H1 (cell line): ENCODE data around the gene PJA1. TPM values are rescaled to one million over a fixed set of nuclear protein-coding genes. Genes with fewer than 3 reads are reported as not detected.

Experiments used
- CTCF ChIA-PET: fragments of 300-600 bp; sonication (Branson Sonifier 250); formaldehyde crosslinking; loops from one replicate; lab custom pipeline; 2021; ENCODE audit not compliant: partially characterized antibody; lab: Charles Lee
- POLR2A ChIA-PET: fragments of 300-600 bp; sonication (Branson Sonifier 250); formaldehyde crosslinking; loops from one replicate; lab custom pipeline; 2021; ENCODE audit warnings: inconsistent platforms; ENCODE audit not compliant: partially characterized antibody; lab: Charles Lee
- DNase-seq, 2 experiments: peaks; one replicate each; pipeline versions ENCODE4 v3.0.0 to v3.0.0-alpha.2; 2010 to 2022; ENCODE audit warnings: low spot score in 2 of 2, low read depth in 1 of 2, mixed read lengths in 1 of 2
- FAIRE-seq: peaks from 2 replicates; lab custom pipeline; 2011; peaks lifted over from hg19 to GRCh38; lab: Jason Lieb, UNC
- H2AFZ ChIP-seq: 2 replicates; pipeline ENCODE4 v1.8.1; 2012; ENCODE audit warnings: low read length, inconsistent platforms
- H2AK5ac ChIP-seq: 2 replicates; pipeline ENCODE4 v1.6.1; 2013; ENCODE audit warnings: low read depth, low read length
- H2BK120ac ChIP-seq: replicated peaks from 2 replicates; pipeline ENCODE3; 2013; ENCODE audit warnings: low read depth, low read length, inconsistent platforms
- H2BK12ac ChIP-seq: 2 replicates; pipeline ENCODE4 v1.6.1; 2013; ENCODE audit warnings: low read depth, low read length
- H2BK15ac ChIP-seq: 2 replicates; pipeline ENCODE4 v1.6.1; 2013; ENCODE audit warnings: low read length
- H2BK20ac ChIP-seq: 2 replicates; pipeline ENCODE4 v1.6.1; 2013; ENCODE audit warnings: low read length
- H2BK5ac ChIP-seq: 2 replicates; pipeline ENCODE4 v1.6.1; 2013; ENCODE audit warnings: low read depth, low read length
- H3K14ac ChIP-seq: 2 replicates; pipeline ENCODE4 v1.6.1; 2013; ENCODE audit warnings: inconsistent platforms; ENCODE audit not compliant: insufficient read length
- H3K18ac ChIP-seq: 2 replicates; pipeline ENCODE4 v1.6.1; 2013; ENCODE audit warnings: low read length; ENCODE audit errors: extremely low read depth
- H3K23ac ChIP-seq: 2 replicates; pipeline ENCODE4 v1.6.1; 2013; ENCODE audit warnings: inconsistent platforms; ENCODE audit not compliant: insufficient read length
- H3K23me2 ChIP-seq: 2 replicates; pipeline ENCODE4 v1.6.1; 2013; ENCODE audit warnings: low read depth, low read length
- H3K27ac ChIP-seq: 2 replicates; pipeline ENCODE4 v1.6.1; 2011; ENCODE audit warnings: low read depth, low read length, inconsistent platforms
- H3K27me3 ChIP-seq, 4 experiments: replicated peaks in 1 of 4; 1 replicate in 1 of 4; 2 replicates in 3 of 4; pipeline versions ENCODE4 v1.6.1 to v1.8.1; 2011 to 2013; ENCODE audit warnings: low read length in 3 of 4, mild to moderate bottlenecking in 3 of 4, inconsistent platforms in 2 of 4, mixed read lengths in 2 of 4, moderate library complexity in 1 of 4; ENCODE audit not compliant: control insufficient read depth in 3 of 4, insufficient read depth in 3 of 4; ENCODE audit errors: extremely low read depth in 1 of 4
- H3K36me3 ChIP-seq, 4 experiments: 2 replicates each; pipeline versions ENCODE4 v1.6.1 to v1.8.1; 2011 to 2013; ENCODE audit warnings: mild to moderate bottlenecking in 4 of 4, low read length in 3 of 4, moderate library complexity in 2 of 4, control low read depth in 1 of 4, inconsistent platforms in 1 of 4; ENCODE audit not compliant: insufficient read depth in 4 of 4, control insufficient read depth in 2 of 4
- H3K4ac ChIP-seq: replicated peaks from 2 replicates; pipeline ENCODE3; 2013; ENCODE audit warnings: low read length, low read depth, mixed read lengths, inconsistent platforms; ENCODE audit not compliant: insufficient read length
- H3K4me1 ChIP-seq, 4 experiments: replicated peaks in 1 of 4; 1 replicate in 1 of 4; 2 replicates in 3 of 4; pipeline versions ENCODE4 v1.6.1 to v1.8.1; 2011 to 2013; ENCODE audit warnings: low read length in 3 of 4, inconsistent platforms in 2 of 4, mixed read lengths in 1 of 4; ENCODE audit not compliant: insufficient read depth in 4 of 4, control insufficient read depth in 3 of 4
- H3K4me2 ChIP-seq, 2 experiments: 2 replicates each; pipeline versions ENCODE4 v1.6.1 to v1.8.1; 2011 to 2013; ENCODE audit warnings: low read depth in 2 of 2, low read length in 2 of 2, control low read depth in 1 of 2, inconsistent platforms in 1 of 2, mild to moderate bottlenecking in 1 of 2; ENCODE audit not compliant: insufficient read depth in 1 of 2
- H3K4me3 ChIP-seq, 4 experiments: fragments of 200-600, 300-600 bp in 1 of 4; sonication (generic), shearing (Covaris generic), sonication (Bioruptor Twin) in 1 of 4; 2 replicates each; pipeline versions ENCODE4 v1.5.1 to v1.8.1; 2011 to 2016; ENCODE audit warnings: low read length in 4 of 4, low read depth in 3 of 4, control low read depth in 2 of 4, inconsistent platforms in 2 of 4, mild to moderate bottlenecking in 2 of 4, mixed read lengths in 1 of 4, moderate library complexity in 1 of 4; ENCODE audit not compliant: insufficient read depth in 2 of 4; ENCODE audit errors: extremely low read depth in 1 of 4
- H3K56ac ChIP-seq: replicated peaks from 2 replicates; pipeline ENCODE3; 2013; ENCODE audit warnings: low read depth, mild to moderate bottlenecking, mixed read lengths, low read length, inconsistent platforms; ENCODE audit not compliant: insufficient read length
- H3K79me1 ChIP-seq: 2 replicates; pipeline ENCODE4 v1.6.1; 2013; ENCODE audit warnings: low read depth, low read length, control low read depth
- H3K79me2 ChIP-seq, 2 experiments: 2 replicates each; pipeline versions ENCODE4 v1.6.1 to v1.8.1; 2012 to 2013; ENCODE audit warnings: low read length in 2 of 2, mild to moderate bottlenecking in 2 of 2, inconsistent platforms in 1 of 2; ENCODE audit not compliant: insufficient read depth in 2 of 2, control insufficient read depth in 1 of 2
- H3K9ac ChIP-seq, 4 experiments: replicated peaks in 1 of 4; 1 replicate in 1 of 4; 2 replicates in 3 of 4; pipeline versions ENCODE4 v1.6.1 to v1.8.1; 2011 to 2013; ENCODE audit warnings: low read depth in 3 of 4, low read length in 3 of 4, control low read depth in 2 of 4, mild to moderate bottlenecking in 2 of 4, moderate library complexity in 2 of 4, inconsistent platforms in 1 of 4; ENCODE audit errors: extremely low read depth in 1 of 4
- H3K9me3 ChIP-seq, 2 experiments: 2 replicates each; pipeline versions ENCODE4 v1.6.1 to v1.8.1; 2012 to 2013; ENCODE audit warnings: mild to moderate bottlenecking in 2 of 2, moderate library complexity in 2 of 2, control low read depth in 1 of 2, inconsistent platforms in 1 of 2, low read depth in 1 of 2, low read length in 1 of 2, mixed read lengths in 1 of 2; ENCODE audit not compliant: insufficient read depth in 2 of 2
- H4K20me1 ChIP-seq, 2 experiments: replicated peaks in 1 of 2; 2 replicates each; pipeline versions ENCODE3 to v1.8.1; 2011 to 2013; ENCODE audit warnings: inconsistent platforms in 2 of 2, low read length in 2 of 2, mild to moderate bottlenecking in 1 of 2; ENCODE audit not compliant: insufficient read depth in 2 of 2, control insufficient read depth in 1 of 2
- H4K5ac ChIP-seq: 2 replicates; pipeline ENCODE4 v1.6.1; 2013; ENCODE audit warnings: low read length, low read depth, mixed read lengths, inconsistent platforms; ENCODE audit not compliant: insufficient read length
- H4K8ac ChIP-seq: 2 replicates; pipeline ENCODE4 v1.8.0; 2013; ENCODE audit warnings: mild to moderate bottlenecking, moderate library complexity, low read length, inconsistent platforms; ENCODE audit not compliant: insufficient read depth; ENCODE audit errors: extremely low read depth
- H4K91ac ChIP-seq: replicated peaks from 2 replicates; pipeline ENCODE3; 2013; ENCODE audit warnings: low read length, mixed read lengths, inconsistent platforms; ENCODE audit not compliant: insufficient read length
- ASH2L ChIP-seq: fragments of 200-600, 300-600 bp; sonication (generic); IDR thresholded peaks from one replicate; pipeline ENCODE4 v1.7.1; 2017; ENCODE audit warnings: low read length
- BACH1 ChIP-seq: IDR thresholded peaks from 2 replicates; pipeline ENCODE4 v1.6.1; 2012; ENCODE audit warnings: low read length, improper control_type of control experiment
- WGBS, 2 experiments: shearing (Covaris generic) in 1 of 2; methylation state at CpG; one replicate each; pipeline versions ENCODE4 v1.1.6 to v1.1.7; 2013 to 2015; ENCODE audit warnings: low lambda C conversion rate in 2 of 2, mixed read lengths in 2 of 2, inconsistent platforms in 1 of 2, low coverage in 1 of 2, missing lambda C conversion rate in 1 of 2; ENCODE audit not compliant: insufficient replicate concordance in 2 of 2, insufficient coverage in 1 of 2, insufficient read length in 1 of 2; ENCODE audit errors: extremely low coverage in 1 of 2, missing lambda C conversion rate in 1 of 2; 5-methylcytosine and 5-hydroxymethylcytosine counted together
- polyA plus RNA-seq, 7 experiments: library from polyadenylated mRNA; depleted of rRNA in 3 of 7; stranded (reverse) in 5 of 7; unstranded in 2 of 7; fragments of >200 nt in 5 of 7; fragments of 200-250 nt in 2 of 7; gene quantifications; 1 replicate in 5 of 7; 2 replicates in 1 of 7; 4 replicates in 1 of 7; pipeline versions ENCODE4 v1.2.1 to v1.2.3, GENCODE V29; 2011 to 2013; ENCODE audit warnings: missing spikeins in 2 of 7, mixed read lengths in 2 of 7
- total RNA-seq: library from RNA; stranded (reverse); fragmentation: NEBNext Ultra II Directional; extraction: Animal tissue kit (Norgen Biotek cat#: 25700); gene quantifications from 2 replicates; pipeline ENCODE4 v1.2.1, GENCODE V29; 2021

PJA1 gene
- total and polyA plus RNA-seq, 2 of the 8 experiments (the other 6 are each of a cell fraction or from before 2014, with no cell fraction given), result 25.7 to 37.0 TPM

DNA sequence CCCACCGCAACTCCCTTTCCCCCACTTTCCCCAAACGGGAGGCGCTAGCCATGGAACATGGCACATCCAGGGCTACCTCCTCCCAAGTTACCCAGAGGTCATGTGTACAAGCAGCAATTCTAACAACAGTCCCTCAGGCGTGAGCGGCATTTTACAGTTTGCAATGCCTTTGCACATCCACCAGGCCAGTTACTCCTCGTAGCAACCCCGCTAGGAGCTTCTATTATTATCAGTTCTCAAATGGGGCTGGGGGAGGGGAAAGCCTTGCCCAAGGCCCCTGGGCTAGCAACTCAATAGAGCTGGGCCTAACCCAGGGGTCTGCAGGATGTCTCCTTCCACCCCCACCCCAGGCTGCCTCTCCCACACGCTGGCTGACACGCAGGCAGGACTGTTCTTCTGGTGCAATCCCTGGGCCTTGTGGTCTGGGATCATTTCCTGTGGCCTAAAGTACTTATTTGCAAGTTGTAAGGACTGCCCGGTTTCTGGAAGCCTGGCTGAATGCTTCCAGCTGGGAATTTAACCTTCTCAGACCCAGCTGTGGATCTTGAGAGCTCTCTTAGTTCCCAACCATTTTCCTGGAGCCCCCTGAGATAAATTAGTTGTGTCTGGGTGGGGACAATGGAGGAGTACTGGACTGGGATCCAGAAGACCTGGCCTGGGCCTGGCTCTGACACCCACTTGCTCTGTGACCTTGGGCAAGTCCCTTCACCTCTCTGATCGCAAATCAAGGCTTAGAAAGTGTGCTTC is 27.7 kb downstream of the PJA1 start:
- Histone ChIP-seq H4K8ac (peak overlapping the region; percentile 68), H3K9me3 (no peaks in the 10 kb centered on the region), H2BK20ac (peak overlapping the region; percentile 48), H3K27me3 (no peaks in the 10 kb centered on the region), H3K23me2 (no peaks in the 10 kb centered on the region; the same call in 1 of the 2 replicates), H3K79me2 (no peaks in the 10 kb centered on the region), H3K18ac (peak overlapping the region; percentile 87), H2AK5ac (no peak overlapping the region), H2BK120ac (peak overlapping the region; percentile 54), H2BK5ac (peak overlapping the region; percentile 80; the same call in 1 of the 2 replicates), H4K5ac (peak overlapping the region; percentile 90), H3K4me2 (peak overlapping the region; percentile 64 to 66), H2BK12ac (peak overlapping the region; percentile 90; the same call in 1 of the 2 replicates), H3K36me3 (no peaks in the 10 kb centered on the region), H3K4me3 (peak overlapping the region in 2 of 4 experiments; percentile 5 to 42; a peak in 2 of 8 replicates), H3K14ac (no peak overlapping the region), H2AFZ (peak overlapping the region; percentile 73; the same call in 1 of the 2 replicates), H3K4ac (peak overlapping the region; percentile 94), H2BK15ac (0 out of 2 replicates have a peak overlapping the region, but pooled peaks have one; percentile 72), H4K91ac (peak overlapping the region; percentile 95), H3K4me1 (peaks cover 7 to 28% (median 21%) of the 10 kb centered on the region in 4 experiments), H4K20me1 (no peaks in the 10 kb centered on the region), H3K23ac (no peak overlapping the region), H3K79me1 (no peaks in the 10 kb centered on the region), H3K56ac (peak overlapping the region; percentile 59), H3K27ac (peak overlapping the region; percentile 73), H3K9ac (peak overlapping the region in 3 of 4 experiments; percentile 48 to 61 (median 50); a peak in 6 of 7 replicates)
- peak; percentile 69 for TF ChIP-seq ASH2L
- TF ChIP-seq BACH1, result no peak
- FAIRE-seq, result peak; percentile 50
- no peak for DNase-seq
- CTCF ChIA-PET, result interaction anchor here (0.8 to 3.5 kb wide), 7 partner anchors 9 to 310 kb away, joined by 3 to 16 read pairs (median 5); no protein-coding TSS in a partner anchor
- 16% methylated on average over 5 of the region's 11 CpGs; no CpG with 5 or more reads in 1 of the 2 experiments for WGBS, 2 experiments
- POLR2A ChIA-PET, result interaction anchor here (0.7 to 2.4 kb wide), 12 partner anchors 9 to 84 kb away, joined by 3 to 13 read pairs (median 4); no protein-coding TSS in a partner anchor
